ENCODE data around the gene CCDC14. TPM values are rescaled to one million over a fixed set of nuclear protein-coding genes. Genes with fewer than 3 reads are reported as not detected.
"Not testable (repeated sequence)": the region's sequence is repeated elsewhere in the genome, so short reads cannot be mapped to it uniquely, and the experiment has no call there.

The CCDC14 gene
- total RNA-seq, 1 donor from 2014 or later = 10.7 TPM

DNA sequence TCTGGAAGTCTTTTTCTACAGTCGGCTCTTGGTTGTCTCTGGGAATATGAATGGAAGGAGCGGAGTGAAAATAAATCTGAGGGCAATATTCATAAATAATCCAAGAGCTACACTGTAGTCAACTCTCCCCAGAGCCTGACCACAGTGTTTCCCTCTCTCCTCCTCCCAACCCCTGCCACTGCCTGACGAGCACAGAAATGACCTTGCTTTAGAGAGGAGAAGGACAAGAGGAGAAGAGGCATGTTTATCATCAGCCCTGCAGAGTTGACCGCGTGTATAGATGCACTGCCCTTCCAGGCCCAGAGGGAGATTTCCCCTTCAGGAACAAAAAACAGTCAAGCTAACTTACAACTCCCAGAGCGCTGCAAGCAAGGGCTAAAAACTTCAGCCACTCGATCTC, 14.0 kb upstream of the CCDC14 start:
- DNase-seq; intact Hi-C loops (cut with micrococcal nuclease): not testable (repeated sequence)
- peak; percentile 71 for ATAC-seq

DNA sequence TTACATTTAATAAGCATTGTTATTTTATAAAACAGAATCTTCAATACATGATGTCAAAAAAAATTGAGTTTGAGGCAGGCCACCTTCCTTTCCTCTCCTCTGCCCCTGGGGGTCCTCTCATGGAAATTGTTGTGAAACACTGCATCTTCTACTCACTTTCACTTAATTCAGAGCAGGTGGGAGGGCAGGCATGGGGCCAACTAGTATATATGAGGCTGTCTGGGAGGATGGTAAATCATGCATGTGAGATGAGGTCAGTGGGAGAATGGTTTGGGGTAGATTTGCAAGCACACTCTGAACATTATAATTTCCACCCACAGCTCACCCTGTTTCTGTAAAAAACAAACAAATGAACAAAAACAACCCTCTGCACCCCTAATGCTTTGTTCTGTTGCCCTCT, 10.4 kb upstream of the CCDC14 start:
- intact Hi-C loops (cut with micrococcal nuclease) = no loop called here
- DNase-seq (no peak), ATAC-seq (no peak)

DNA sequence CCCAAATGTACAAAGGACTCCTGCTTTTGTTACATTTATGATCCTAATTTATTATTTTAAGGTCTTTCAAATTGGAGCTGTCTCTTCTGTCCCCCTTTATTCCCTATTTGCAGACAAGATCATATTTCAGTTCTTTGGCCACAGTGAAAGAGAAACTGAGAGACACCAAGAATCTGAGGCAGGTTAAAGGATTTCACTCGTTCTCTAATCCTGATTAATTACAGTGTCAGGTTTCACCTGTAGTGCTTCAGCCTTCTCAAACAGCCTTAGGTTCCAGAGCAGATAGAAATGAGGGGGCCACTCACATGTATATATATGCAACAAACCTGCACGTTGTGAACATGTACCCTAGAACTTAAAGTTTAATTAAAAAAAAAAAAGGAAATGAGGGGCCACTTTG, 6.2 kb upstream of the CCDC14 start:
- DNase-seq; ATAC-seq; intact Hi-C loops (cut with micrococcal nuclease): not testable (repeated sequence)

DNA sequence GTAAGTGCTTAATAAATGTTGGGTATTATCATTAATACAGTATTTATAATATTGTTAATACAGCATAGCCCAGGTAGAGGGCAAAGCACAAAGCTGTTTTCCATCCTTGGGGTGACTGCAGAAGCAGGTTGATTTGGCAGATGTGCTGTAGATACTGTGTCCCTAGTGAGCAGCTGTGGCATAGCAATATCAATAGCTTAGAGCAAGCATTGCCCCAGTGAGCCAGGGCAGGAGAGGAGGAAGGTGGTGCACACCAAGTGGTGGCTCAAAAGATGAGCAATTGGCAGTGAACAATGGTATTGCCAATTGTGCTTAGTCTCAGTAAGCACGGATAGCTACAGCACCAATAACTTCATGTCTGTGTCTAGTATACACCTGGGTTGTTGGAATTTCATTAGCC, 5.8 kb upstream of the CCDC14 start:
- intact Hi-C loops (cut with micrococcal nuclease); DNase-seq; ATAC-seq: not testable (repeated sequence)

DNA sequence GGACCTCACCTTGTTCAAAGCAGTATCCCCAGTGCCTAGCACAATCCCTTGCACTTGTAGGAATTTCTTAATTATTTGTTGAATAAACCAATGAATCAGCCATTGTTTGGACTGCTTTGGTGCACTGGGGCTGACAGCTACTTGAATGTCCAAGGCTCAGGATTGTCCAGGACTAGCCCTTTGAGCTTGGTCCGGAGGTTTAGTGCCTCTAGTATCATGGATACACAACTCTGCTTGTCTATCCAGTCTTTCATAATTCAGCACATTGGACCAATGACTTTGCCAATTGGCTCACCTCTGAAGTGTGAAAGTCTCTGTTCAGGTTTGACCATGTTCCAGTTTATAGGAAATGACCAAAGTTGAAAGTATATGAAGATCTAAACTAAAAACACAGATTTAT, 3.8 kb upstream of the CCDC14 start:
- DNase-seq; ATAC-seq; intact Hi-C loops (cut with micrococcal nuclease): not testable (repeated sequence)

DNA sequence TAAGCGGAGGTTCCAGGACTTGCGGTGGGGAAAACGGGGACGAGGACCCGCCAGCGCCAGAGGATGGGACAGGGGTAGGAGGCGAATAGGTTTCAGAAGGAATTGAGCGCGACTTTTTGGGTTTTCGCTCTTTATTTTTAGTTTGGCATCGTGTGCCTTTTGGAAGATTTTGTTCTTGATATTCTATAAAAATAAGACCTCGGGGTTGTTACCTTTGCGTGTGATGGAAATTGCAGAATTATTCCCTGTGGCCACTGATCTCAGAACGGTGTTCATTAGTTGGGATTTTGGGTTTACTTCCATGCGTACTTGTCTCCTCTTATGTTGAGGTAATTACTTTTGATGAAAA, 453 bp upstream of the CCDC14 start:
- no peak for DNase-seq
- ATAC-seq = no peak
- intact Hi-C loops (cut with micrococcal nuclease) = no loop called here

DNA sequence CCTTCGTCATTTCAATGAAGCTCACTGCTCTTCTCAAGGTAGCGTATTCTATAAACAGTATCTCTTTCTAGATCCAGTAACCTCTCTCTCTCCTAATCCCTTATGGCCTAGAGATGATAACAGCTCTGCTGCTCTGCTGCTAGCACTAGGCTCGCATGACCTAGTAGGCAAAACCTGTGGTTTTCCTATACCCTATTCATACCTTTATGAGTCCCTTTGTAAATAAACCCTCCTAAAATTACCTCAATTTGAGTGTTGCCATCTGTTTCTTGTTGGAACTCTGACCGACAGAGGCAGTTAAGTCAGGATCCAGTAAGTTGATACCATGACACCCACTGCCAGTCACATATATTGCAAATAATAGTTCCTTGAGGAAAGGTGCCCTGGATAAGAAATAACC, 7.3 kb downstream of the CCDC14 start:
- no peak for DNase-seq
- intact Hi-C loops (cut with micrococcal nuclease) = no loop called here
- no peak for ATAC-seq

DNA sequence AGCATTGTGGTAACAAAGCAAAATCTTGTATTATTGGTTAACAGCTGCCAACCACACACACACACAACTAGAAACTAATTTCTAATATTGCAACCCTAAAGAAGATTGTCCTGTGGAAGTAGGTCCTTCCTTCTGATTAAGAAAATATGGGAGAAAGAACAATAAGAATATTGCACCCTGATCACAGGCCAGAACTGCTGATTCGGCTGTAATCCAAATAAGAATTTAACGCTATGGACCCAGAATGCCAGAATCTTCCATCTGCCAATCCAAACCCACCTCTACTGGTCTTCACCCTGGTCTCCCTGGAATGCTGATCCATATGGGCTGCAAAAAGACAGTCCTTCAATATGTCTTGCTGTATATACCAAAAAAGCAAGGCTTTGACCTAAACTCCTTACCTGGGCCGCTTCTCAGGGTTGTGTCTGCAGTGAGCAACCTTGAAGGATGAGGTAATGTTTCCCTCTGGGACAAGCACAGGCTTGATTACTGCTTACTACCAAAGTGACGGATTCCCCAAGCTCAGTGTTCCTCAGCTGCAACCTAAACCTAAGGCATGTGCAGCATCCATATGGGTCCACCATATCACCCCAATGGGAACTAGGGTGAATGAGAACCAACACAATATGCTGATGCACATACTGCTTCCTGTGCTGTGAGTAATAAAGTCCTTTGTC, 8.0 kb downstream of the CCDC14 start:
- ATAC-seq = no peak
- DNase-seq = no peak
- intact Hi-C loops (cut with micrococcal nuclease) = no loop called here

DNA sequence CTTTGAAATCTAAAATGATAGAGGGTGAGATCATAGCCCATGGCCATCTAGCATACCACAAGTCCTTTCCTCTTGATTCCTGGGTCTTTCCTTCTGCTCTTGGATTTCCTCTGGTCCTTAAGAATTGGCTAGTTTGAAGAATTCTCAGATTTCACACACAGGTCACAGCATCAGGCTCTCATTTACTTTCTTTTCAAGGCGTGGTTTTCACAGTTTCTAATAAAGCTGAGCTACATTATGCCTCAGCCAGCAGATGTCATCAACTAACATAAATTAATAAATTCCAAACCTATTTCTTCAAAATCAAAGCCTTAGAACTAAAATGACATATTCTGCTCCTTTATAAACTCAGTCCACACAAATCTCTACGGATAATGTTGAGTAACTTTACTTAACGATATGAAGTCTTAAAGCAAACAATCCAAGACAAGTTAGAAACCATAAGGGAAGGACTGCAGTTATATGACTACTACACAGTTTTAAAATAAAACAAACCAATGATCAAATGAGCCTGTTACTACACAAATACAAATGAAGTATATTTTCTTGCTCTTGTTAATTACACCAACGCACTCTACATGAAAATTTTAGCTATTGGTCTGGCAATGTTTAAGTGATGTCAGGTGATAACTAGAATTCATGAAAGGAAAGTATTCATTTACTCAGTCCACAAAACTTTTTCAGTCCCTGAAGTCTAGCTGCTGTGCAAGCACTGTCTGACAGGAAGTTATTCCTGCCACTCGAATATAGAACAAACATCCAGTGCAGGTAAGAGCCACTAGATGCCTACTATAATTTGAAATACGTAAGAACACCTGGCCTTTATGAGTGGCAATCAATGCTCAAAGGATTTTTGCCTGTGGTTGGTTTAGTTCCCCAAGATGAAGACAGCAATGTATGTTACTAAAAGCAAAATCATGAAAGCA, 9.2 kb downstream of the CCDC14 start:
- intact Hi-C loops (cut with micrococcal nuclease) = no loop called here
- ATAC-seq = no peak

DNA sequence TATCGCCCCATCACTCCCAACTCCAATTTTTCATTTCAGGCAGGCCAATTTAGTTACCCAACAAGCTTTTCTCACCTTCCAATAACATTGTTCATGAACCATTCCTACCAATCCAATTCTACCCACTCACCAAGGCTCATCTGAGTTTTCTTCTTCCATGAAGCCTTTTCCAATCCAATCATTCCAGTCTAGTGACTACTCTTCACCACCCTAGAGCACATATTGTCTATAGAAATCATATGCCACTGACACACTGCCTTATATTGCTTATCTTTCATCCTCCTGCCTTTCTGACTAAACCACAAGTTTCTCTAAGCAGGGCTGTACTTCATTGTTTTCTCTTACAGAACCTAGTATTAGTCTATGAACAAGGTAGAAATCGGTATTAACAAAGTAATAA, 11.4 kb downstream of the CCDC14 start:
- DNase-seq (no peak), ATAC-seq (no peak)
- intact Hi-C loops (cut with micrococcal nuclease) = no loop called here

More for the DNA sequence above, 9.2 kb downstream of the CCDC14 start:
- DNase-seq = no peak

DNA sequence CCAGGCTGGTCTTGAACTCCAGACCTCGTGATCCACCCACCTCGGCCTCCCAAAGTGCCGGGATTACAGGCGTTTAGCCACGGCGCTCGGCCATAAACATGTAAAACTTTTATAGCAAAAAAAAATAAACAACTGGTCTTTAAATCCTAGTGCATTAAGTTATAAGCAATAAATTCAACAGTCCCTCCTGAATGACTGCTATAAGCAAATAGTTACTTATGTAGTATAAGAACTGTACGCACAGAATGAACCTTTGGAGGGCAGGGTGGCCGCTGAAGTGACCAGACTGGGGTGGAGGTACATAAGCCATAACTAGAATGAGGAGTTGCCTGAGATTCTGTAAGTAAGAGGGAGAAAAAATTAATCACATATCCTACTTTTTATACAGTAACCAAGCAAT, 12.6 kb downstream of the CCDC14 start:
- DNase-seq (no peak), ATAC-seq (no peak)
- intact Hi-C loops (cut with micrococcal nuclease) = no loop called here

DNA sequence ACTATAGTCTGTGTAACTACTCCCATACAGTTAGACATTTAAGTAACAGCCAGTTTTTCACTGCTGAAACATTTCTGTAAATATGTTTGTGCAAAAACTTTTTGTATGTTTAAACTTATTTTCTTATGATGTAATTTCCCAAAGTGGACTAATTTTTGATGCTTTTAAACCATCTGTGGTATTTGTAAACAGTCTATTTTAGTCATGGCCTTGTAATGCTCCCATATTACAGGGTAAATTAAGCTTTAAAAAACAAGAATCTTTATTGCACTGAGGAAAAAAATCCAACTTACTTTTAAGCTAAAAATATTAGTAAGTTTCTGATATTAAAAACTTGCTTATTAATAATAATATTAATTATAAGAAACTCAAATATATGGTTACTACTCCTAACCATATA, 13.5 kb downstream of the CCDC14 start:
- DNase-seq = no peak
- intact Hi-C loops (cut with micrococcal nuclease) = no loop called here
- no peak for ATAC-seq

DNA sequence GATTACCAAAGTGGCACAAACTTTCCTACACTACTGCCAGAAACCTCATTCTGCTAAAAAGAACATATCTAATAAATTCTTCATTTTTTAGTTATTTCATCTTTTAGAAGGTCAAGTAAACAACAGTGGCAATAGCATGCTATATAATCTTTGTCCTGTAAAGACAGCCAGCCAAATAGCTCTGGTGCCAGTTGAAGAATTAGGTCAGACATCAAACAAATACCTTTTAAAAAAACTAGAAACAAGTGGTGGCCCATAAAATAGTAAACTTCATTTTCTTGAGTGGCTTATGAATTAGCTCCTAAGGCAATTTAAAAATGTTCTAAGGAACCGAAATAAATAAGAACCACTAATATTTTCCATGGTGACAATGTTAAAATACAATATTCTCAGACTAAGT, 19.5 kb downstream of the CCDC14 start:
- intact Hi-C loops (cut with micrococcal nuclease) = no loop called here
- ATAC-seq (no peak), DNase-seq (no peak)

DNA sequence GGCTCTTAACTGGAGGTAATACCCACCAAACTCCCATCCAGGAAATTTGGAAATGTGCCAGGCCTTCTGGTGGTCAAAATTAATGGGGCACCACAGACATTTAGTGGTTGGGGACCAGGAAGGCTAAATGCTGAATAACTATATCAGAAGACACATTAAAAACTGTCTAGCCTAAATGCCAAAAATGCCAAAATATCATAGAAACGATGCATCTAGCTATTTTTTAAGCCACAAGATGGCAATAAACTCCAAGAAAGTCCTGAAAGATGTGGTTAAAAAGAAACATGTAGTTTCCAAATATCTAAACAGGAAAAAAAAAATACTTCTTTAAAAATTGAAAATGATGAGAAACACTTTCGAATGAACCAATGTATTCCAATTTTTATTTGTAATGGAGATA, 19.9 kb downstream of the CCDC14 start:
- DNase-seq = no peak
- intact Hi-C loops (cut with micrococcal nuclease) = no loop called here
- no peak for ATAC-seq

DNA sequence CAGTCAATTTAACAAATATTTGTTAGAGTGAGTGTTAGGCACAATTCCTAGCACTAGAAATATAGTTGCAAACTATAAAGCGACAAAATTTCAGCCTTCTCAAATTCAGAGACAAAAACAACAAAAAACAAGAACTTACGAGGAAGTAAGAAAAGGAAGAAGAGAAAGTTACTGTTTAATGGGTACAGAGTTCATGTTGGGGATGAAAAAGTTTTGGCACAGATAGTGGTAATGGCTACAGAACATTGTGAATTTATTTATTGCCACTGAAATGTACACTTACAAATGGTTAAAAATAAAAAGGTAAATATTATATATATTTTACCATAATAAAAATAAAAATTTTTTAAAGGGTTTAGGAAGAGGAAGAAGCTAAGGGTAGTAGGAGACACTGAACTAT, 21.3 kb downstream of the CCDC14 start:
- intact Hi-C loops (cut with micrococcal nuclease) = no loop called here
- DNase-seq (no peak), ATAC-seq (no peak)

DNA sequence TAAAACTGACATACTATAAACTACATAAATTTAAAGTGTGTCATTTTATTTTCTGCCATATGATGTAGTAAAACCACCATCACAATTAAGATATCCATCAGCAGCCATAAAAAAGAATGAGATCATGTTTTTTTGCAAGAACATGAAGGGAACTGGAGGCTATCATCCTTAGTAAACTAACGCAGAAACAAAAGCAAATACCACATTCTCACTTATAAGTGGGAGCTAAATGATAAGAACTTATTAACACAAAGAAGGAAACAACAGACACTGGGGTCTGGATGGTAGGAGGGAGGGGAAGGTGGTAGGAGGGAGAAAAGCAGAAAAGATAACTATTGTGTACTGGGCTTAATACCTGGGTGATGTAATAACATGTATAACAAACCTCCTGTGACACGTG, 24.6 kb downstream of the CCDC14 start:
- DNase-seq = no peak
- intact Hi-C loops (cut with micrococcal nuclease) = no loop called here
- ATAC-seq = no peak

DNA sequence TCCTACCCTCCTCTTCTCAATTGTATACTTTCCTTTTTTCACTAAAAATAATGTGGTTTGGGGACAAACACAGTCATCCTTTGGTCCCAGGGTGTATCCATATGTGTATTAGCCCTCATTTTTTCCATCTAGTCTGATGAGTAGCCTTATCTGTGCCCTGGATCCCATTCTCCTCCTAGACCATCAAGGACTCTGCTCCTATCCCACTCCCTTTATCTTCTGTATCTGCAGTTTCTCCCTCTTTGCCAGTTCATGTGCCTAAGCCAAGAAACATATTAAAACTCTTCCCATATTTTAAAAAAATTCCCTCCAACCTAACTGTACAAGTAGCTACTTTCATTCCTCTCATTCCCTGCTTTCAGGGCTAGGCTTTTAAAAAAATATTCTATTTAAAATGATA, 25.2 kb downstream of the CCDC14 start:
- no peak for ATAC-seq
- DNase-seq = no peak
- intact Hi-C loops (cut with micrococcal nuclease) = no loop called here

DNA sequence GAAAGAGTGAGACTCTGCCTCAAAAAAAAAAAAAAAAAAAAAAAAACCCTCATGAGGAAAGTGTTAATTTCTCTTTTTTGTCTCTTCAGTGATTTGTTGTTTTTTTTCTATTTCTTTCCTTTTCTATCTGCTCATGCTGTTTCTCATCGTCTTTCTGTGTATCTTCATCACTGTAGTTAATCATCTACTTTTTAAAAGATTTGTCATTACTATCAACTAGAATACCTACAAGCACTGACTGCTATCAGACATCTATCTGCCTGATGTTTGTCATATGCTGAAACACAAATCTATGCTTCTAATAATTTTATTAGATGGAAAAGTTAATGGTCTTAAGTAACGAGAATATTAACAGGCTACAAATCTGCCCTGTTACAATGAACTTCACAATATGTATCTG, 26.8 kb downstream of the CCDC14 start:
- intact Hi-C loops (cut with micrococcal nuclease) = no loop called here
- ATAC-seq (no peak), DNase-seq (no peak)

DNA sequence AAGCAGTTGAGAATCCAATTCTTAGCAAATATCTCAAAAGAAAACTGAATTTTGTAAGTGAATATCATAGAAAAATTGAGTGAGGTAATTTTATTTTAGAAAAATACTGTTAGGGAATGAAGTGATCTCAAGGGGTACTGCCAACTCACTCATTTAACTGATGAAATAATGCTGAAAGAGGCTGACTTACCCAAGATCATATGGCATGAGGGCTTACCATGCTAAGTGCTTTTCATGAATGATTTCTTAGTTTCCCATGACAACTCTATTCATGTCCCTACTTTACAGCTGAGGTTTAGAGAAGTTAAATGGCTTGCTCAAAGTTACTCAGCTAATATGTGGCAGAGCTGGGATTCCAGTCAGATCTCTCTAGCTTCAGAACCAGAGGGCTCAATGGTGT, 30.6 kb downstream of the CCDC14 start:
- no peak for DNase-seq
- intact Hi-C loops (cut with micrococcal nuclease) = no loop called here
- no peak for ATAC-seq

DNA sequence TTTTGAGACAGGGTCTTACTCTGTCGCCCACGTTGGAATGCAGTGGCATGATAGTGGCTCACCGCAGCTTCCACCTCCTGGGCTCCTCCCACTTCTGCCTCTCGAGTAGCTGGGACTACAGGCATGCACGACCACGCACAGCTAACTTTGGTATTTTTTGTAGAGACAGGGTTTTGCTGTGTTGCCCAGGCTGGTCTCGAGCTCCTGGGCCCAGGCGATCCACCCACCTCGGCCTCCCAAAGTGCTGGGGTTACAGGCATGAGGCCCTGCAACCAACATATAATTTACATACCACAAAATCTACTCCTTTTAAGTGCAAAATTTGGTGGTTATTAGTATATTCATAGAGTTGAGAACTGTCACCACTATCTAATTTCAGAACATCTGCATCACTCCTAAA, 31.7 kb downstream of the CCDC14 start:
- DNase-seq (no peak), ATAC-seq (no peak)
- intact Hi-C loops (cut with micrococcal nuclease) = no loop called here

DNA sequence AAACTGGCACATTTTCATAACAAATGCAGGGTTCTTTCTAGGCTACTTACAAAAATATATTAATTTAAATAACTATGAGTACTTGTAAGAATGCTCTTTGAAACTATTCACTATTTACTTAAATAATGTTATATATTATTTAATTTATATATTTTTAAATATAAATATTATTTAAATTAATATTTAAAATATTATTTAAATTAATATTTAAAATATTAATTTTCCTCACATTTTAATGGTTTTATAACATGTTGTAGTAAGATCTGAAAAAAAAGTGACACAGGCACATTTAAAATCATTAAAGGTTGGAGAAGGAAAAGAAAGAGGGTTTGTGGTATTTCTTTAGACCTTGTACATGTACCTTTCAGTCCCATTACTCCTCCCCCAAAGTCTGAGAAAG, 34.6 kb downstream of the CCDC14 start:
- ATAC-seq (no peak), DNase-seq (no peak)
- intact Hi-C loops (cut with micrococcal nuclease) = no loop called here
